GM10266 (cell line): Measurements from ENCODE around the gene VPS41.
A peak's percentile ranks its signal among the peaks of the same experiment; 100 is the strongest.

ENCODE experiments used
- DNase-seq: peaks from one replicate; pipeline ENCODE4 v3.0.0; 2012; ENCODE audit errors: extremely low spot score
- TF ChIP-seq, protein P1 (sequence below): IDR thresholded peaks from 2 replicates; pipeline ENCODE4 v1.5.1; 2012; ENCODE audit warnings: mild to moderate bottlenecking, low read depth; ENCODE audit not compliant: control insufficient read depth, insufficient read depth; ENCODE audit errors: missing control alignments

The VPS41 gene

DNA sequence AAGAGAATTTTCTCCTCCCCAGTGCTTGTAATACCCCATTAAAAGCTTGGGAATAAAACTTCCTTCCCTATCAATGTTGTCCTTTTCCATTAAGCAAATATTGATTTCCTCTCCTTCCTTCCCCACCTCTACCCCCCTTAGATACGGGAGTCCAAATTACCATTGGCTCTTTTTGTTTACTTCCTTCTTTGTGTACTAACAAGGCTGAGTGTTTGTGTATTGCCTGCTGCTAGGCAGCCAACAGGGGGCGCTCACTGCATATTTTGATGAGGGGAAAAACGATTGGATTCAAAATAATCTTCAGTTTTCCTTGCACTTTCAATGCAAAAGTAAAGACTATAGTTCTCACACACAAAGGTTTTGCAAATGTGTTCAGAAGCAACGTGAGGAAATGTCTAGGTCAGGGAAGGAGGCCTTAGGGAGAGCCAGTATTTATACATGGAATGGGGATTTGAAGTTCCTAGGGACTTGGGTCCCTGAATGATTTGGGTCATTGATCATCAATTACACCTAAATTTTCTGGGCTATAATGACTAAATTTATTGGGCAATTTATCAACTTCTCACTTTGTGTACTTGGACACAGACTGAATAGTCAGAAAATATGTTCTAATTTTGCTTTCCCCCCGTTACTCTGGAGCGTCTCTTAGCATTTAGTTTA lies 23.6 kb upstream of the VPS41 start:
- TF ChIP-seq, protein P1, sequence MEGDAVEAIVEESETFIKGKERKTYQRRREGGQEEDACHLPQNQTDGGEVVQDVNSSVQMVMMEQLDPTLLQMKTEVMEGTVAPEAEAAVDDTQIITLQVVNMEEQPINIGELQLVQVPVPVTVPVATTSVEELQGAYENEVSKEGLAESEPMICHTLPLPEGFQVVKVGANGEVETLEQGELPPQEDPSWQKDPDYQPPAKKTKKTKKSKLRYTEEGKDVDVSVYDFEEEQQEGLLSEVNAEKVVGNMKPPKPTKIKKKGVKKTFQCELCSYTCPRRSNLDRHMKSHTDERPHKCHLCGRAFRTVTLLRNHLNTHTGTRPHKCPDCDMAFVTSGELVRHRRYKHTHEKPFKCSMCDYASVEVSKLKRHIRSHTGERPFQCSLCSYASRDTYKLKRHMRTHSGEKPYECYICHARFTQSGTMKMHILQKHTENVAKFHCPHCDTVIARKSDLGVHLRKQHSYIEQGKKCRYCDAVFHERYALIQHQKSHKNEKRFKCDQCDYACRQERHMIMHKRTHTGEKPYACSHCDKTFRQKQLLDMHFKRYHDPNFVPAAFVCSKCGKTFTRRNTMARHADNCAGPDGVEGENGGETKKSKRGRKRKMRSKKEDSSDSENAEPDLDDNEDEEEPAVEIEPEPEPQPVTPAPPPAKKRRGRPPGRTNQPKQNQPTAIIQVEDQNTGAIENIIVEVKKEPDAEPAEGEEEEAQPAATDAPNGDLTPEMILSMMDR = peak; percentile 84
- peak; percentile 39 for DNase-seq

DNA sequence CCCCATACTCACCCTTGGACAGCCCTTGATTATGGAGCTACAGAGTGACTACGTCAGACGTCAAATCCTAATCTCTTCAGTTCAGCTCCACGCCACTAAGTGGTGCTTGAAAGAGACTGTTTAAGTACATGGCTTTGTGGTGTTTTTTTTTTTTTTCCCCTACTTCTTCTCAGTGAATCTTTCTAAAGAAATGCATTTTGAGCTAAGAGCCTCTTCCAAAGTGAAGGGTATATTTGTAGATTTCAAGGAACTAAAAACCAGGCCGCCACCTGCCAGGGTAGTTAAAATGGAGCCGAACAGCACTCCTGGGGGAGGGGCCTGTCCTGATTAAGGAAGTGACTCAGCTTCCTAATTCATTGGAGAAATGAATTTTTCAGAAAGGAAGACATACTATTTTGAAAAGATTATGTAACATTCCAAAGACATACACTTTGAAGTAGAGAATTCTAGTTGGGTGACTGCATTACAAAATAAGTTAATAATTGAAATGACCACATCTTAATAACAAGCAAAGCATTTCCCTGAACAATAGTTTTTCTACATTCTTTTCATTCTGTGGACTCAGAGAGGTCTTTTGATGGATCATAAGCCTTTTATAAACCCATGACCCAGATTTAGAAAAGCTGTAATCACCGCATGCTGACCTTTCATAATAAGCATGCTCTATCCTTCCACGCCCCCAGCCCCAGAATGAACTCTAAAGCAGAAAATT lies 20.6 kb upstream of the VPS41 start:
- DNase-seq = no peak
- TF ChIP-seq, protein P1 = no peak

DNA sequence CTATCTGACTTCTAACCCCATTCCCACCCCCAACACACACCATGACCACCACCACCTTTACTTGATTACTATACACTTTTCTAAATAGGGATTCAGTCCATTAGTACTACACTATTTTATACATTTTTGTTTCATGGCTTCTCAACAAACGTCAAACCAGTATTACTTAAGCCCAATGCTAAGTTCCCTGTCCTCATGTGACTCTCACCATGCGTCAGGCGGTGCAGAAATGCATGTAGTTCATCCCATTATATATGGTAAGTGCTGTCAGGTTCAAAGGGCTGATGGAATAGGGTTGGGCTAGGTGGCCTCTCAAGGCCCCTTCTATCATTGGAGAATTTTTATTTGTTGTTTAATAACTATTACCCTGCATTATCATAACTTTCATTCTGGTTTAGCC lies 19.5 kb upstream of the VPS41 start:
- TF ChIP-seq, protein P1 = no peak
- no peak for DNase-seq

DNA sequence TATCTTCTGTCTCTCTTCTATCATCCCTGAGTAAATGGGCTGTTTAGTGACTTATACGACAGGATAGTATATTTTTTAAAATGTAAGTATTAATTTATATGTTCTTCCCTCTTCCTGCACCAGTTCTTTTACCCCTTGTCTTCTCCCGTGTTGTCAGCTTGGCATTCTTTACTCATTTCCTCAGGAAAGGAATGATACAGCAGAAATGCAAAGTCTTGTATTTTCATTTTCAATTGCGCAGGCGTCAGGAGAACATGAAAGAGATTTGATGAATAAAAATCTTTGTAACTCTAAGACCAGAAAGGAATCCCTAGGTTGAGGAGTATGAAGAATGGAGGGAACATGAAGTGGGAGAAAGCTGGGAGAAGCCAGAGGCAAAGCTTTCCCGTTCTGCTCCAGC lies 18.8 kb upstream of the VPS41 start:
- TF ChIP-seq, protein P1 = no peak
- no peak for DNase-seq

DNA sequence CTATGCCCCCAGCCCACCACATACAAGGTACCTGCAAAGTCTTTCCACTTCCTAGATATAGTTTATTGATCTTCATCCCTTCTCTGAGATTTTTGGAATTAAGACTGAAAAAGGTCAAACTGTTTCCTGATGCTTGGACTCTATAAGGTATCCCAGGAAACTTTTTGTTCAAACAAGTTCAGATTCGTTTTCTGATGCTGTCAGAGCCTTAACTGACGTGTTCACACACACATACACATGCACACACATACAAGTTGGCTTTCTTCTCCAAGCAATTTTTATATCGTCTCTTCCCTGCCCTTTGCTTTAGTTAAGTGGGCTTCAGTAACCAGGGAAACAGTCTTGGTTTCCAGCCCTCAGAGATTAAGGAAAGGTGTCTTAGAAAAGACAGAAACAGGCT lies 11.7 kb upstream of the VPS41 start:
- TF ChIP-seq, protein P1 = no peak
- DNase-seq = no peak

DNA sequence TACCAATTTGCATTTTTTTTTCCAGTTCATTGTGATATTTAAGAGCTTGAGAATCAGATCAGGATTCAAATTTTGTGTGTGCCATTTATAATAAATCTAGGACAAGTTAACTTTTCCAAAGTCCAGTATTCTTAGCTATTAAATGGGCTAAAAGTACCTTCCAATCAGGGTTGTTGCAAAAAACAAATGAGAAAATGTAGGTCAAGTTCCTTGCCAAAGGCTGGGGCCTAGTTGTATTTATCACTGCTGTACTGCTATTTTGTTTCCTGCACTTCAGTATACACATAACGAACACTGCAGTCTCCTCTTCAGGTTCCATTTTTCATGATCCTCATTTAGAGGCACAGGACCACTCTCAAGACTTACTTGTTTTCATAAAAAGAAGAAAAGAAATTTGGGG lies 7.4 kb upstream of the VPS41 start:
- no peak for DNase-seq
- TF ChIP-seq, protein P1 = no peak

DNA sequence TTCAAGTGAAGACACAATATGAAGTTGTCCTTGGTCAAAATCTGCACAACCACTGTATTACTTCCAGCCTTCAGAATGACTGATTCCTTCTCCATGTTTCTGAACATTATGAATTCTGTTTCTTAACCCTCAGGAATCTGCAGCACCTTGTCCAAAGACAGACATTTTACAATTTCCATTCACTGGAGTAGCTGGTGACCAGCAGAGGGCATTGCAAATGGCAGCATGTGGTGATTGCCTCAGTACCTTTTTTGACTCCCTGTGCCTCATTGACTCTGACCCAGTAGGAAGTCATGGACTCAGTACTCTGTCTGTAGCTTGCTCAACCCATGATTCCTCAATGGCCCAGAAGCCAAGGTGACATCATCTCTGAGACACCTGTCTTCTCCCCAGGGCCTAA lies 879 bp upstream of the VPS41 start:
- TF ChIP-seq, protein P1 = no peak
- no peak for DNase-seq
